Activated CD8-positive, alpha-beta memory T cell treated with anti-CD3 and anti-CD28 coated beads, Interleukin-2, amount 50 U/mL, for 24 hours (primary cell): ENCODE measurements around the gene CNOT6.
"Not testable (repeated sequence)": the region's sequence is repeated elsewhere in the genome, so short reads cannot be mapped to it uniquely, and the experiment has no call there.

Experiments
- DNase-seq: peaks from one replicate; pipeline ENCODE4 v3.0.0-alpha.2; 2020; ENCODE audit errors: extremely low read depth

CNOT6 gene

GRCh38 chr5:180516440-180516839 lies 22.3 kb downstream of the CNOT6 start:
- DNase-seq = no peak

DNA sequence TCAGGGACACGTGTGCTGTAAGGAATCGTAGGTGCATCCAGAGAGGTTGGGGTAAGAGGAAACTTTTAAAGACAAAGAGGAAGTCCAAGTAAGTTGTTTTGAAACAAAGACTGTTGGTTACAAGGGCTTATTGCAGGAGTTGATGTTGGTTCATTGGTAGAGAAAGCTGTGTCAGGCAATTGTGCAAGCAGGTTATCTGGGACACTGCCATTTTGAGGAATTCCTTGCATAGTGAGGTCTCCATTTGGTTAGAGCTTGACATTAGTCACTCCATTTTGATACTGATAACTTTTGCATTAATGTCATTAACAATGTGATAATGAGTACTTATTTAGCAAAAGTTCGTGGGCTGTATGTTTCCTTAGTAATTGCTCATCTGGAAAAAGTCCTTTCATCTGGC lies 24.9 kb downstream of the CNOT6 start:
- DNase-seq = no peak

DNA sequence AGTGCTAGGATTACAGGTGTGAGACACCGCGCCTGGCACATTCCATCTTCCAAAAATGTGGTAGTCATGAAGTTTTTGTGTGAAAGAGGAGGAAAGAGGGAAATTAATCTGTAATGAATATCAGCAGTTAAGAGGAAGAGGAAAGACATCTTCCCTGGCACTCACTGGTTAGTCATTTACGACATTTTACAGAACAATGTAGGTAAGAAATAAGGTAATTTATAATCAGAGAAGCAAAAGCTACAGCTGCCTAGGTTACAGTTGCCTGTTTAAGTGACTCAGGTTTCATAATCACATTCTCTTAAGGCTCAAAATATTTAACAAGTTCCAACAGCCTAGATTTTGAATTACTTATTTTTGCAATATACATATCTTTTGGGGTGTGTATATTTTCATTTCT lies 26.9 kb downstream of the CNOT6 start:
- DNase-seq = no peak

DNA sequence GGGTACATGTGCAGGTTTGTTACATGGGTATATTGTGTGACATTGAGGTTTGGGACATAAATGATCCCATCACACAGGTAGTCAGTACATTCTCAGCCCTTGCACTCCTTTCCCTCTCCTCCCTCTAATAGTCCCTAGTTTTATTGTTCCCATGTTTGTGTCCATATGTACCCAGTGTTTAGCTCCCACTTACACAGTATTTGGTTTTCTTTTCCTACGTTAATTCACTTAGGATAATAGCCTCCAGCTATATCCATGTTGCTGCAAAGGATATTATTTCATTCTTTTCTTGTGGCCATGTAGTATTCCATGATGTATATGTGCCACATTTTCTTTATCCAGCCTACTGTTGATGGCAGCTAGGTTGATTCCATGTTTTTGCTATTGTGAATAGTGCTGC lies 27.4 kb downstream of the CNOT6 start:
- no peak for DNase-seq

GRCh38 chr5:180522330-180522729 lies 28.2 kb downstream of the CNOT6 start:
- DNase-seq = no peak

GRCh38 chr5:180523629-180524466 lies 29.7 kb downstream of the CNOT6 start:
- DNase-seq = no peak

DNA sequence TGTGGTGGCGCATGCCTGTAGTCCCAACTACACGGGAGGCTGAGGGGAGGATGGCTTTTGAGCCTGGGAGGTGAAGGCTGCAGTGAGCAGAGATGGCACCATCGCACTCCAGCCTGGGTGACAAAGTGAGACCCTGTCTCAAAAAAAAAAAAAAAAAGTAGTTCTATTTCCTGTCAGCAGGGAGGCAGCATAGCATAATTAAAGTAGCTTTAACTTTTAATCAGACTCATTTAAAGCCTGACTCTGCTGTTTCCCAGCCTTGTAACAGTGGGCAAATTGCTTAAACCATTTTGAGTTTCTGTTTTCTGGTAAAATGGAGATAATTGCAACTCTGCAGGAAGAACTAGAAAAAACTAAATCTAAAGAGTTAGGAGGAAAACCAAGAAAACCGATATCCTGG lies 31.2 kb downstream of the CNOT6 start:
- DNase-seq = no peak

DNA sequence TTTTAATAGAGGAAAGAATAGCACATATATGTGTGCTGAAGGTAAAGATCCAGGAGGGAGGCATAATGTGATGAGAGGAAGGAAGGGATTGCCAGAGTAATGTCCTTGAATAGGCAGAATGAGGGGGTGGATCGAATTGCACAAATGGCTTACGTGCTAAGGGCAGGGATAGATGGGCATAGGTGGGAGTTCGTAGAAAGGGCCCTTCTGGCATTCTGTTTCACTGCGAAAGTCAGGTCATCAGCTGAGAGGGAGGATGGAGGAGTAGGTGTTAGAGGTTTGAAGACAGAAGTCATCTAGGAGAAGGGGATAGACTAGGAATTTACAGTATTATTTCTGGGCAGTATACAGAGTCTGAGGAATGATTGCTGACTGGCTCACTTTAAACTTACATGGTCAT lies 32.1 kb downstream of the CNOT6 start:
- DNase-seq = no peak

DNA sequence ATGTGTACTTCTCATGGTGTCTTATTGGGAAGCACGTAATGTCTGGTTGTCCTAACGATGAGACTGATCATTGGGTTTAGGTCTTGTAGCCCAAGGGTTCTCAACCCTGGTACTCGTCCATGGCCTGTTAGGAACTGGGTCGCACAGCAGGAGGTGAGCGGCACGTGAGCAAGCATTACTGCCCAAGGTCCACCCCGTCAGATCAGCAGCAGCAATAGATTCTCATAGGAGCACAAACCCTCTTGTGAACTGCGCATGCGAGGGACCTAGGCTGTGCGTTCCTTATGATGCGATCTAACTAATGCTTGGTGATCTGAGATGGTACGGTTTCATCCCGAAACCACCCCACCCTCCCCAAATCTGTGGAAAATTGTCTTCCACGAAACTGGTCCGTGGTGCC lies 33.5 kb downstream of the CNOT6 start:
- no peak for DNase-seq

DNA sequence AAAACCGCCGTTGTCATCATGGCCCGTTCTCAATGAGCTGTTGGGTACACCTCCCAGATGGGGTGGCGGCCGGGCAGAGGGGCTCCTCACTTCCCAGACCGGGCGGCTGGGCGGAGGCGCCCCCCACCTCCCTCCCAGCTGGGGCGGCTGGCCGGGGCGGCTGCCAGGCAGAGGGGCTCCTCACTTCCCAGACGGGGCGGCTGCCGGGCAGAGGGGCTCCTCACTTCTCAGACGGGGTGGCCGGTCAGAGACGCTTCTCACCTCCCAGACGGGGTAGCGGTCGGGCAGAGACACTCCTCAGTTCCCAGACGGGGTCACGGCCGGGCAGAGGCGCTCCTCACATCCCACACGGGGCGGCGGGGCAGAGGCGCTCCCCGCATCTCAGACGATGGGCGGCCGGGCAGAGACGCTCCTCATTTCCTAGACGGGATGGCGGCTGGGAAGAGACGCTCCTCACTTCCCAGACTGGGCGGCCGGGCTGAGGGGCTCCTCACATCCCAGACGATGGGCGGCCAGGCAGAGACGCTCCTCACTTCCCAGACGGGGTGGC lies 36.9 kb downstream of the CNOT6 start:
- not testable (repeated sequence) for DNase-seq

GRCh38 chr5:180532268-180532667 lies 38.1 kb downstream of the CNOT6 start:
- DNase-seq = no peak

GRCh38 chr5:180533845-180534244 lies 39.7 kb downstream of the CNOT6 start:
- no peak for DNase-seq

- no peak for DNase-seq
Measured at GRCh38 chr5:180535573-180535972, 41.4 kb downstream of the CNOT6 start.

GRCh38 chr5:180540050-180540694 lies 46.0 kb downstream of the CNOT6 start:
- no peak for DNase-seq

DNA sequence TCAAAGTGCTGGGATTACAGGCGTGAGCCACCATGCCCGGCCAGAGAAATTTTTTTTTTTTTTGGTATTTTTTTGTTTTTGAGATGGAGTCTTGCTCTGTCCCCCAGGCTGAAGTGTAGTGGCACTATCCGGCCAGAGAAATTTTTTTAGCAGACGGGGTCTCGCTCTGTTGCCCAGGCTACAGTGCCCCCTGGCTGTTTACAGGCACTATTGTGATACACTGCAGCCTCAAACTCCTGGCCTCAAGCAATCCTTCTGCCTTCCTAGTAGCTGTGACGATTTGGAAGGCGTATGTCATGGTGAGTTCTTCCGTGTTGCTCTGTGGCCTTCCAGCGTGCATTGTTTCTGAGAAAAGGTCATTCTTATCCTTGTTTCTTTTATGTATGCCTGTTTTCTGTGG lies 47.5 kb downstream of the CNOT6 start:
- no peak for DNase-seq

DNA sequence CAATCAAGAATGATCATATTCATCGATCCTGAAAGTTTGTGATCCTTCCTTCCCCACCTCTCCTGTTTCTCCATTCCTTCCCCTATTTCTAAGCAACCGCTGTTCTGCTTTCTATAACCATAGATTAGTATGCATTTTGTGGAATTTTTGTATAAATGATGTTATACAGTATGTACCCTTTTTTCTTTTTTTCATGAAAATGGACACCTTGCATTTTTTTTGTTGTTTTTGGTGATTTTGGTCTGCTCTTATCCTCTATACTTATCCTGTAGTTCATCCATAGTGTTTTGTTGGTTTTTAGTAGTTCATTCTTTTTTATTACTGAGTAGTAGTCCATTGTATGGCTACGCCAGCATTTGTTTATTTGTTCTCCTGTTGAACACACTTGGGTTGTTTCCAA lies 51.1 kb downstream of the CNOT6 start:
- no peak for DNase-seq

DNA sequence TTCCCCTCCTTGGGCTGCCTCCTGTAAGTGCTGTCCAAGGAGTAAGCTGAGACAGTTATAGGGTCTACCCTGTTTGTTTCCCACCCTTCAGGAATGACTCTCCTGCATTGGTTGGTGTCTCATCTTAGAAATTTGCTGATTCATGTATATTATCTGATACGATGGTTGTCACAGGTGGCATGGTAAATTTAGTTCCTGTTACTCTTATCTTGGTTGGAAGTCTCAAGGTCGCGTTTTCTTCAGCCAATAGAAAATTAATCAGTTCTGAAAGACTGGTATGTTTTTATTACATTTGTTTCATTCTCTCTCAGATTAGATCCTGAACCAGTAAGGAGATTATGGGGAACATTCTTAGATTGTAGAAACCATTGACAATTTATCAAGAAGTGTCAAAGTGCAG lies 54.4 kb downstream of the CNOT6 start:
- DNase-seq = no peak

- DNase-seq = no peak
Measured at GRCh38 chr5:180553530-180553929, 59.4 kb downstream of the CNOT6 start.

- DNase-seq = no peak
Measured at GRCh38 chr5:180555168-180555921, 61.2 kb downstream of the CNOT6 start.

DNA sequence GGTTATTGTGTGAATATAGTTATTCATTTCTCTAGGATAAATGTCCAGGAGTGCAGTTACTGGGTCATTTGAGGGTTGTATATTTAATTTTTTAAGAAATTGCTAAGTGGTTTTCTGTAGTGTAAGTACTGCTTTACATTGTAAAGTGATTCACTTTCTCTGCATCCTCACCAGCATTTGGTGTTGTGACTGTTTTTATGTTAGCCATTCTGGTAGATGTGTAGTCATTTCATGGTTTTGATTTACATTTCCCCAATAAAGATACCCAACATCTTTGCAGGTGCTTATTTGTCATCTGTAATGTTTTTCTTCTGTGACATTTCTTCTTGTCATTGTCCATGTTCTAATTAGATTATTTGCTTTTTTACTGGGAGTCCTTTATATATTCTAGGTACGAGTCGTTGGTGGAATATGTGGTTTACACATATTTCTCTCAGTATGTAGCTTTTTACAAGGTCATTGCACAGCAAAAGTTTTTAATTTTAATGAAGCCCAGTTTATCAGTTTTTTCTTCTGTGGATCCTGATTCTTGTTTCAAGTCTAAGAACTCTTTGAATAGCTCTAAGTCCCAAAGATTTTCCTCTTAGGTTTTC lies 63.1 kb downstream of the CNOT6 start:
- DNase-seq = no peak

- no peak for DNase-seq
Measured at GRCh38 chr5:180558232-180558631, 64.1 kb downstream of the CNOT6 start.

GRCh38 chr5:180563994-180564393 lies 69.8 kb downstream of the CNOT6 start:
- no peak for DNase-seq
